H9 (cell line): ENCODE measurements around the gene VCAN. TPM values are rescaled to one million over a fixed set of nuclear protein-coding genes. Genes with fewer than 3 reads are reported as not detected.

ENCODE experiments used
- DNase-seq: peaks from one replicate; pipeline ENCODE4 v3.0.0-alpha.2; 2017
- H2AFZ ChIP-seq: one replicate; pipeline ENCODE4 v1.6.1; 2013; ENCODE audit warnings: mild to moderate bottlenecking, low read length, control low read depth, moderate library complexity
- H2AK5ac ChIP-seq: 2 replicates; pipeline ENCODE4 v1.6.1; 2013; ENCODE audit warnings: low read length, control low read depth, mixed read lengths; ENCODE audit not compliant: insufficient read length
- H2BK120ac ChIP-seq: one replicate; pipeline ENCODE4 v1.6.1; 2013; ENCODE audit warnings: low read depth, mild to moderate bottlenecking, low read length, control low read depth, inconsistent platforms; ENCODE audit not compliant: poor library complexity, severe bottlenecking
- H2BK12ac ChIP-seq: 2 replicates; pipeline ENCODE4 v1.6.1; 2013; ENCODE audit warnings: low read length, control low read depth, mixed read lengths, low read depth; ENCODE audit not compliant: insufficient read length
- H2BK15ac ChIP-seq: 2 replicates; pipeline ENCODE4 v1.6.1; 2013; ENCODE audit warnings: low read depth, low read length, control low read depth
- H2BK20ac ChIP-seq: one replicate; pipeline ENCODE4 v1.6.1; 2013; ENCODE audit warnings: low read depth, mild to moderate bottlenecking, low read length, control low read depth, inconsistent platforms; ENCODE audit not compliant: poor library complexity, severe bottlenecking
- H2BK5ac ChIP-seq: 2 replicates; pipeline ENCODE4 v1.6.1; 2013; ENCODE audit warnings: low read length, control low read depth, mixed read lengths; ENCODE audit not compliant: insufficient read length
- H3K14ac ChIP-seq: 2 replicates; pipeline ENCODE4 v1.6.1; 2013; ENCODE audit warnings: low read length, control low read depth; ENCODE audit not compliant: insufficient read depth
- H3K18ac ChIP-seq: 2 replicates; pipeline ENCODE4 v1.6.1; 2013; ENCODE audit warnings: low read depth, mild to moderate bottlenecking, mixed read lengths, low read length, control low read depth; ENCODE audit not compliant: insufficient read length
- H3K23ac ChIP-seq: 2 replicates; pipeline ENCODE4 v1.6.1; 2013; ENCODE audit warnings: low read length, control low read depth, mixed read lengths, low read depth; ENCODE audit not compliant: insufficient read length
- H3K23me2 ChIP-seq: 2 replicates; pipeline ENCODE4 v1.6.1; 2013; ENCODE audit warnings: low read depth, mild to moderate bottlenecking, mixed read lengths, low read length, control low read depth; ENCODE audit not compliant: insufficient read length, poor library complexity, severe bottlenecking
- H3K27ac ChIP-seq: 2 replicates; pipeline ENCODE4 v1.5.1; 2013; ENCODE audit warnings: low read length, control low read depth, mixed read lengths, low read depth; ENCODE audit not compliant: insufficient read length
- H3K27me3 ChIP-seq: 2 replicates; pipeline ENCODE4 v1.6.1; 2013; ENCODE audit warnings: low read length, control low read depth, inconsistent platforms; ENCODE audit not compliant: insufficient read depth
- H3K4ac ChIP-seq: 2 replicates; pipeline ENCODE4 v1.6.1; 2013; ENCODE audit warnings: low read depth, mild to moderate bottlenecking, control low read depth, inconsistent platforms, low read length, moderate library complexity
- H3K4me1 ChIP-seq: 2 replicates; pipeline ENCODE4 v1.6.1; 2013; ENCODE audit warnings: low read length, control low read depth, inconsistent platforms; ENCODE audit not compliant: insufficient read depth
- H3K4me2 ChIP-seq: 2 replicates; pipeline ENCODE4 v1.6.1; 2013; ENCODE audit warnings: low read length, control low read depth, mixed read lengths; ENCODE audit not compliant: insufficient read length, insufficient read depth
- H3K56ac ChIP-seq: 2 replicates; pipeline ENCODE4 v1.6.1; 2013; ENCODE audit warnings: low read depth, mild to moderate bottlenecking, mixed read lengths, low read length, control low read depth; ENCODE audit not compliant: insufficient read length
- H3K79me1 ChIP-seq: 2 replicates; pipeline ENCODE4 v1.6.1; 2013; ENCODE audit warnings: low read depth, mild to moderate bottlenecking, moderate library complexity, low read length, control low read depth, inconsistent platforms; ENCODE audit not compliant: insufficient read depth, poor library complexity, severe bottlenecking
- H3K79me2 ChIP-seq: 2 replicates; pipeline ENCODE4 v1.6.1; 2013; ENCODE audit warnings: low read length, control low read depth, inconsistent platforms; ENCODE audit not compliant: insufficient read depth
- H3K9ac ChIP-seq: 2 replicates; pipeline ENCODE4 v1.6.1; 2013; ENCODE audit warnings: low read length, control low read depth, mixed read lengths; ENCODE audit not compliant: insufficient read length; ENCODE audit errors: extremely low read depth
- H3K9me3 ChIP-seq: one replicate; pipeline ENCODE4 v1.6.1; 2013; ENCODE audit warnings: low read depth, low read length, inconsistent platforms; ENCODE audit not compliant: control insufficient read depth
- H3T11ph ChIP-seq: one replicate; pipeline ENCODE4 v1.6.1; 2013; ENCODE audit warnings: mild to moderate bottlenecking, low read length, control low read depth, inconsistent platforms
- H4K20me1 ChIP-seq: one replicate; pipeline ENCODE4 v1.6.1; 2013; ENCODE audit not compliant: control insufficient read depth, insufficient read length, insufficient read depth
- H4K5ac ChIP-seq: 2 replicates; pipeline ENCODE4 v1.6.1; 2013; ENCODE audit warnings: low read depth, mild to moderate bottlenecking, mixed read lengths, low read length, control low read depth; ENCODE audit not compliant: insufficient read length
- H4K8ac ChIP-seq: replicated peaks from 2 replicates; pipeline ENCODE4 v1.6.1; 2013; ENCODE audit warnings: low read length, control low read depth, mixed read lengths, low read depth; ENCODE audit not compliant: insufficient read length
- H4K91ac ChIP-seq: 2 replicates; pipeline ENCODE4 v1.6.1; 2013; ENCODE audit warnings: low read depth, mild to moderate bottlenecking, moderate library complexity, mixed read lengths, low read length, control low read depth; ENCODE audit not compliant: insufficient read length
- H3K27ac Mint-ChIP-seq, 3 experiments: 2 replicates in 2 of 3; 3 replicates in 1 of 3; pipeline ENCODE4 v1.8.0; 2020 to 2021; ENCODE audit warnings: mixed read lengths in 3 of 3, mild to moderate bottlenecking in 1 of 3, moderate library complexity in 1 of 3
- H3K27me3 Mint-ChIP-seq: 2 replicates; pipeline ENCODE4 v1.8.0; 2021; ENCODE audit warnings: low read depth, mild to moderate bottlenecking, moderate library complexity, mixed read lengths
- H3K36me3 Mint-ChIP-seq, 3 experiments: 2 replicates in 2 of 3; 3 replicates in 1 of 3; pipeline ENCODE4 v1.8.0; 2020 to 2021; ENCODE audit warnings: low read depth in 3 of 3, mixed read lengths in 3 of 3; ENCODE audit not compliant: insufficient read depth in 1 of 3
- H3K4me1 Mint-ChIP-seq, 2 experiments: 2 replicates each; pipeline ENCODE4 v1.8.0; 2020; ENCODE audit warnings: mixed read lengths in 2 of 2
- H3K4me3 Mint-ChIP-seq, 2 experiments: 2 replicates in 1 of 2; 3 replicates in 1 of 2; pipeline ENCODE4 v1.8.0; 2020 to 2021; ENCODE audit warnings: mild to moderate bottlenecking in 2 of 2, mixed read lengths in 2 of 2, moderate library complexity in 1 of 2
- H3K9me3 Mint-ChIP-seq, 2 experiments: 2 replicates in 1 of 2; 3 replicates in 1 of 2; pipeline ENCODE4 v1.8.0; 2020; ENCODE audit warnings: mild to moderate bottlenecking in 2 of 2, mixed read lengths in 2 of 2, moderate library complexity in 1 of 2
- total RNA-seq: library from RNA; stranded (reverse); gene quantifications from 2 replicates; pipeline ENCODE4 v1.2.1, GENCODE V29; 2021
- TF ChIP-seq, protein P1 (sequence below): fragments of 200-600 bp; sonication (generic); conservative IDR thresholded peaks from 3 replicates; pipeline ENCODE4 v1.8.0; 2021; ENCODE audit warnings: antibody characterized with exemption, mild to moderate bottlenecking

VCAN gene
- total RNA-seq, 1 experiment from 2014 or later = 278 TPM

- H3K36me3 Mint-ChIP-seq = peaks cover 68 to 87% (median 78%) of the 10 kb centered on the region in 3 experiments
- Histone ChIP-seq H3T11ph (no peak overlapping the region), H2BK5ac (no peak overlapping the region), H4K8ac (no peak overlapping the region), H3K4me1 (no peaks in the 10 kb centered on the region), H3K9ac (no peak overlapping the region), H3K56ac (no peak overlapping the region), H4K91ac (no peak overlapping the region), H3K18ac (no peak overlapping the region), H3K4ac (no peak overlapping the region), H3K23me2 (no peaks in the 10 kb centered on the region), H4K5ac (no peak overlapping the region), H3K27ac (no peak overlapping the region), H3K9me3 (peaks cover 8% of the 10 kb centered on the region), H2AK5ac (no peak overlapping the region), H2AFZ (no peak overlapping the region), H2BK12ac (no peak overlapping the region), H3K14ac (no peak overlapping the region), H4K20me1 (no peaks in the 10 kb centered on the region), H2BK120ac (no peak overlapping the region), H3K79me2 (peaks cover 2% of the 10 kb centered on the region; the same call in 1 of the 2 replicates), H2BK15ac (no peak overlapping the region), H3K4me2 (no peak overlapping the region), H2BK20ac (no peak overlapping the region), H3K27me3 (no peaks in the 10 kb centered on the region), H3K23ac (no peak overlapping the region), H3K79me1 (no peaks in the 10 kb centered on the region)
- no peaks in the 10 kb centered on the region for H3K27me3 Mint-ChIP-seq
- H3K4me1 Mint-ChIP-seq = peaks cover 3 to 4% of the 10 kb centered on the region in 2 experiments; a peak in 3 of 4 replicates
- TF ChIP-seq, protein P1, sequence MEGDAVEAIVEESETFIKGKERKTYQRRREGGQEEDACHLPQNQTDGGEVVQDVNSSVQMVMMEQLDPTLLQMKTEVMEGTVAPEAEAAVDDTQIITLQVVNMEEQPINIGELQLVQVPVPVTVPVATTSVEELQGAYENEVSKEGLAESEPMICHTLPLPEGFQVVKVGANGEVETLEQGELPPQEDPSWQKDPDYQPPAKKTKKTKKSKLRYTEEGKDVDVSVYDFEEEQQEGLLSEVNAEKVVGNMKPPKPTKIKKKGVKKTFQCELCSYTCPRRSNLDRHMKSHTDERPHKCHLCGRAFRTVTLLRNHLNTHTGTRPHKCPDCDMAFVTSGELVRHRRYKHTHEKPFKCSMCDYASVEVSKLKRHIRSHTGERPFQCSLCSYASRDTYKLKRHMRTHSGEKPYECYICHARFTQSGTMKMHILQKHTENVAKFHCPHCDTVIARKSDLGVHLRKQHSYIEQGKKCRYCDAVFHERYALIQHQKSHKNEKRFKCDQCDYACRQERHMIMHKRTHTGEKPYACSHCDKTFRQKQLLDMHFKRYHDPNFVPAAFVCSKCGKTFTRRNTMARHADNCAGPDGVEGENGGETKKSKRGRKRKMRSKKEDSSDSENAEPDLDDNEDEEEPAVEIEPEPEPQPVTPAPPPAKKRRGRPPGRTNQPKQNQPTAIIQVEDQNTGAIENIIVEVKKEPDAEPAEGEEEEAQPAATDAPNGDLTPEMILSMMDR = no peak
- peaks cover 31 to 36% of the 10 kb centered on the region in 2 experiments for H3K9me3 Mint-ChIP-seq
- H3K4me3 Mint-ChIP-seq = no peak overlapping the region
- no peak overlapping the region for H3K27ac Mint-ChIP-seq
- no peak for DNase-seq
Measured at GRCh38 chr5:83503662-83504061, 32.1 kb downstream of the VCAN start.
